Upper lobe of left lung (tissue), 6 donors: ENCODE measurements around the gene SULT1C4. TPM values are rescaled to one million over a fixed set of nuclear protein-coding genes. Genes with fewer than 3 reads are reported as not detected.

Experiments
- ATAC-seq, 2 donors: fragments of 200-7000 bp; cut with Tn5 transposase; one replicate each; pipeline ENCODE4 v1.9.1; 2022; ENCODE audit warnings: mild to moderate bottlenecking in 2 of 2, moderate library complexity in 2 of 2; ENCODE audit not compliant: low FRiP score in 2 of 2
- DNase-seq, 2 donors: peaks; one replicate each; pipeline ENCODE4 v3.0.0-alpha.2; 2019 to 2020
- H3K27ac ChIP-seq, 4 donors: fragments of 200-600 bp; sonication (generic); one replicate each; pipeline ENCODE4 v1.5.1; 2016 to 2019
- H3K27me3 ChIP-seq, 4 donors: fragments of 200-600 bp; sonication (generic); one replicate each; pipeline ENCODE4 v1.5.1; 2017 to 2019
- H3K36me3 ChIP-seq, 4 donors: fragments of 200-600 bp; sonication (generic); one replicate each; pipeline ENCODE4 v1.5.1; 2016 to 2019
- H3K4me1 ChIP-seq, 4 donors: fragments of 200-600 bp; sonication (generic); one replicate each; pipeline ENCODE4 v1.5.1; 2018 to 2019
- H3K4me3 ChIP-seq, 4 donors: fragments of 200-600 bp; sonication (generic); one replicate each; pipeline ENCODE4 v1.5.1; 2017 to 2019; ENCODE audit warnings: mild to moderate bottlenecking in 2 of 4, moderate library complexity in 1 of 4
- H3K9me3 ChIP-seq, 4 donors: fragments of 200-600 bp; sonication (generic); one replicate each; pipeline ENCODE4 v1.5.1; 2018 to 2019
- CTCF ChIP-seq, 6 experiments: fragments of 450-650 bp in 4 of 6; fragments of 200-600 bp in 2 of 6; sonication (generic) in 2 of 6; IDR thresholded peaks; one replicate each; pipeline ENCODE4 v1.5.1; 2016 to 2019; ENCODE audit warnings: antibody characterized with exemption in 6 of 6
- EP300 ChIP-seq, 4 donors: sonication (generic); formaldehyde crosslinking; IDR thresholded peaks; one replicate each; pipeline ENCODE4 v1.5.1; 2017; ENCODE audit warnings: antibody characterized with exemption in 4 of 4, control low read depth in 2 of 4
- POLR2A ChIP-seq, 4 donors: fragments of 450-650 bp; IDR thresholded peaks; one replicate each; pipeline ENCODE4 v1.5.1; 2016 to 2017; ENCODE audit warnings: antibody characterized with exemption in 4 of 4, mild to moderate bottlenecking in 2 of 4
- POLR2AphosphoS5 ChIP-seq, 2 donors: sonication (generic); formaldehyde crosslinking; IDR thresholded peaks; one replicate each; pipeline ENCODE4 v1.5.1; 2017; ENCODE audit warnings: antibody characterized with exemption in 2 of 2
- WGBS, 2 donors: methylation state at CpG; one replicate each; pipeline ENCODE4 v1.1.5; 2017 to 2018; 5-methylcytosine and 5-hydroxymethylcytosine counted together
- total RNA-seq, 6 donors: library from RNA; depleted of rRNA in 4 of 6; stranded (reverse); fragments of >200 nt in 4 of 6; gene quantifications; one replicate each; pipeline versions ENCODE4 v1.1.0 to v1.2.1, GENCODE V29; 2016 to 2021
- donor health status: DM: no; HTN: no; CAD: no; lungs with moderate emphysema.
- donor health status: DM: no; HTN: yes; CAD: no; lungs with severe emphysema.

The SULT1C4 gene
- total RNA-seq, 6 donors from 2014 or later, result 4.3 to 15.4 (median 9.0) TPM

DNA sequence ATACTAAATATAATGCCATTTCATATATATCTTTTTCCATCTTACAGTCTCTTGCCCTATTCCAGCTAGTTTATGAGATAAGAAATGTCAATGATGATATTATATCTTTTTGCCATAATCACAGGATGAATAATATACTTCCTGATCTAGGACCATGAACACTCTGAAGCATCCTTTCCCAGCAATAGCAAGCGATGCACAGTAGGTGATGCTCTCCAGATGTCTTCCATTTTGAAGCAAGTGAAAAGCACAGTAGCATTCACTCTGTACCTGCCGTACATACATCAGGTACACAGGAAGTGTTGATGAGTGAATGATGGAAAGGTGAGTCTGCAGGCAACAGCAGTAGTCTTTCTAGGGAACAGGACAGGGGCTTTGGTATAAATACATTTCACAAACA is 8.6 kb upstream of the SULT1C4 start:
- H3K9me3 ChIP-seq, result no peaks in the 10 kb centered on the region
- no peak overlapping the region for H3K27ac ChIP-seq
- H3K4me1 ChIP-seq, result no peaks in the 10 kb centered on the region
- ATAC-seq (no peak), DNase-seq (no peak)
- TF ChIP-seq EP300 (IDR thresholded peaks at IDR 0.05) (no peak), POLR2A (IDR thresholded peaks at IDR 0.05) (no peak), POLR2AphosphoS5 (IDR thresholded peaks at IDR 0.05) (no peak), CTCF (IDR thresholded peaks at IDR 0.05) (no peak)
- no peaks in the 10 kb centered on the region for H3K27me3 ChIP-seq
- no peak overlapping the region for H3K4me3 ChIP-seq
- 90 to 94% methylated on average over 2 of the region's 2 CpGs for WGBS, 2 donors
- H3K36me3 ChIP-seq, result no peaks in the 10 kb centered on the region

DNA sequence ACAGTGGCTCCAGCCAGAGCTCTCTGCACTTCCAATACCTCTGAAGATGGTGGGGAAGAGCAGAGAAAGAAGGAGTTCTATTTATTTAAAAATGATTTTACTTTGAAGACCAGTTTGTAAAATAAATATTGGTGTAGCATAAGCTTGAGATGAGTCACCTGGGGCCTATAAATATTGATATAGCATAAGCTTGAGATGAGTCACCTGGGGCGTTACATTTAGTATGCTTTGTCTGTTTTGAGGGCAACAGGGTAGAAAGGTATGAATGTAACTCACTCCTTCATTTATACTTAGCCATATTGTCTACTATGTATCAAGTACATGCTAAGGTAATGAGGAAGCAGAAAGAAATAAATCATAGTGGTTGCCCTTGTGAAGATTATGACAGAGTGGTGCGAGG is 7.7 kb upstream of the SULT1C4 start:
- H3K27me3 ChIP-seq, result no peaks in the 10 kb centered on the region
- DNase-seq (no peak), ATAC-seq (no peak)
- WGBS, 2 donors, result 85% methylated on average over 2 of the region's 2 CpGs
- no peaks in the 10 kb centered on the region for H3K9me3 ChIP-seq
- no peak for TF ChIP-seq EP300 (IDR thresholded peaks at IDR 0.05)
- TF ChIP-seq POLR2A (IDR thresholded peaks at IDR 0.05), result no peak
- no peak for TF ChIP-seq POLR2AphosphoS5 (IDR thresholded peaks at IDR 0.05)
- TF ChIP-seq CTCF (IDR thresholded peaks at IDR 0.05), result no peak
- no peak overlapping the region for H3K27ac ChIP-seq
- no peaks in the 10 kb centered on the region for H3K36me3 ChIP-seq
- H3K4me3 ChIP-seq, result no peak overlapping the region
- H3K4me1 ChIP-seq, result no peaks in the 10 kb centered on the region

DNA sequence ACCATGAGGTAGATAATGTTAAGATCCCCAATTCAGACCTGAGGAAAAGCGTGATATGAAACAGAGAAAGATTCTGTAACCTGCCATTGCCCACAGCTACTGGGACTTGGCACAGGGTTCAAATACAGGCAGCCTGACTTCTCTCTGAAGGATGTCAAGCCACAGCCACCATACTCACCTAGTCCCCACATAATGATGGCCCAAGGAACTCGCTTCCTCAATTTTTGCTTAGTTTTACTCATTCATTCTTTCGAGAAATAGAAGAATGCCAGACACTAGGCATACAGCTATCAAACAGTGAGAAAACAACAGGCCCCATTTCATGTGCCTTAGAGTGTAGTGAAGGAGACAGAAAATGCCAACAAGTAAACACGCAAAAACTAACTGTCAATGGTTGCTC is 980 bp upstream of the SULT1C4 start:
- no peak for DNase-seq
- Histone ChIP-seq H3K36me3 (no peaks in the 10 kb centered on the region), H3K4me1 (peaks cover 0 to 10% (median 5%) of the 10 kb centered on the region in 4 donors), H3K27me3 (no peaks in the 10 kb centered on the region), H3K4me3 (peak overlapping the region in 1 of 4 donors; percentile 46), H3K27ac (peak overlapping the region; percentile 41 to 93 (median 82)), H3K9me3 (no peaks in the 10 kb centered on the region)
- no peak for ATAC-seq
- TF ChIP-seq POLR2AphosphoS5 (IDR thresholded peaks at IDR 0.05) (no peak), EP300 (IDR thresholded peaks at IDR 0.05) (peak in 1 of 4 donors; percentile 41)
- WGBS, 2 donors, result 76 to 91% methylated on average over 4 of the region's 4 CpGs

DNA sequence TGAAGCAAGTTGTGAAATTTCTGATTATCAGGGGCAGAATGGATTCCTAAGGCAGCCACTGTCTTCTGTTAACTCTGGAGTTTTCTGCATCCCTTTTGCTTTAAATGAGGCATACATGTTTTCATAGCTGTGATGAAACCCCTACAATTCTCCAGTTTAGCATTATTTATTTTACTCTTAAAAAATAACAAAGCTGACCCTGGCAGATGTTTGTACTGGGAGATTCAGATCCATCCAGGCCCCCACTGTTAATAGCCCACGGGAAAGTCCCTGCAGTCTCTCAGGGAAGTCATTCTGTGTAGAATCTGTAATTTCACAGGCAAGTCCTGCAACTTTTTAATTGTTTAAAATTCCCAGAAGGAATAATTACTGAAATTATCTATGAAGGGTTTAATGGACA is 353 bp upstream of the SULT1C4 start:
- TF ChIP-seq EP300 (IDR thresholded peaks at IDR 0.05) (no peak), CTCF (IDR thresholded peaks at IDR 0.05) (no peak), POLR2A (IDR thresholded peaks at IDR 0.05) (no peak), POLR2AphosphoS5 (IDR thresholded peaks at IDR 0.05) (no peak)
- Histone ChIP-seq H3K4me1 (peaks cover 0 to 10% (median 5%) of the 10 kb centered on the region in 4 donors), H3K4me3 (peak overlapping the region; percentile 34 to 49 (median 42)), H3K27ac (peak overlapping the region; percentile 41 to 93 (median 82)), H3K27me3 (no peaks in the 10 kb centered on the region), H3K9me3 (no peaks in the 10 kb centered on the region), H3K36me3 (peaks cover 0 to 3% (median 0%) of the 10 kb centered on the region in 4 donors)
- ATAC-seq (no peak), DNase-seq (no peak)
- WGBS, 2 donors, result 4 to 10% methylated on average over 1 of the region's 1 CpG

- Histone ChIP-seq H3K4me1 (peaks cover 0 to 10% (median 5%) of the 10 kb centered on the region in 4 donors), H3K36me3 (peaks cover 0 to 11% (median 2%) of the 10 kb centered on the region in 4 donors), H3K4me3 (peak overlapping the region; percentile 6 to 49 (median 42)), H3K9me3 (no peaks in the 10 kb centered on the region), H3K27ac (peak overlapping the region in 3 of 4 donors; percentile 77 to 93 (median 86)), H3K27me3 (no peaks in the 10 kb centered on the region)
- ATAC-seq (no peak), DNase-seq (no peak)
- WGBS, 2 donors, result 11 to 19% methylated on average over 2 of the region's 2 CpGs
- TF ChIP-seq POLR2AphosphoS5 (IDR thresholded peaks at IDR 0.05) (no peak), POLR2A (IDR thresholded peaks at IDR 0.05) (no peak), CTCF (IDR thresholded peaks at IDR 0.05) (no peak), EP300 (IDR thresholded peaks at IDR 0.05) (no peak)
Measured at GRCh38 chr2:108378851-108379250, 1.1 kb downstream of the SULT1C4 start.
